ENCODE results near the gene EXO5. TPM values are rescaled to one million over a fixed set of nuclear protein-coding genes. Genes with fewer than 3 reads are reported as not detected.

Gene EXO5
- total RNA-seq, 1 experiment from 2014 or later = 13.4 TPM

DNA sequence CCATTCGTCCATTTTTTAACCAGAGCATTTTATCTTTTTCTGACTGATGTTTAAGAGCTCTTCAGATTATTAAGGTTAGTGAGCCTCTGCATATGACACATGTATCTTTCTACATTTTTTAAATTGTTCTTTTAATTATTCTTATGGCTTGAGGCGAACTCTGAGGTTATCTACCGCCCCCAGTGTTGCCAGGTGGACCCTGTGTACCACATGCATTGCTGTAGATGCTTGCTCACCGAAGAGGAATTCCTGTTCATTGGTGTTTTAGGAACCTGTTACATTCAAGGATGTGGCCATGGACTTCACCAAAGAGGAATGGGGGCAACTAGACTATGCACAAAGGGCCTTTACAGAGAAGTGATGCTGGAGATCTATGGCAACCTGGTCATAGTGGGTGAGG lies 54.7 kb downstream of the EXO5 start:
- H2BK20ac ChIP-seq (ENCODE audit: low read depth, low read length, poor library complexity, severe bottlenecking) = no peak overlapping the region
- H3T11ph ChIP-seq (ENCODE audit: low read length) = no peak overlapping the region
- H4K8ac ChIP-seq (replicated peaks; ENCODE audit: insufficient read length, low read depth, low read length) = no peak overlapping the region
- no peak overlapping the region for H4K5ac ChIP-seq (ENCODE audit: insufficient read length, low read depth, low read length)
- no peak overlapping the region for H3K56ac ChIP-seq (ENCODE audit: insufficient read length, low read depth, low read length)
- Mint-ChIP-seq H3K9me3 (peaks cover 5% of the 10 kb centered on the region in 2 experiments; a peak in 3 of 5 replicates), H3K4me3 (no peak overlapping the region), H3K27ac (no peak overlapping the region), H3K27me3 (ENCODE audit: low read depth) (no peaks in the 10 kb centered on the region), H3K4me1 (peaks cover 0 to 4% of the 10 kb centered on the region in 2 experiments; a peak in 2 of 4 replicates), H3K36me3 (ENCODE audit: insufficient read depth in 1 of 3, low read depth in 3 of 3) (0 out of 7 replicates have a peak, but pooled peaks cover 0 to 3% (median 0%) of the 10 kb centered on the region in 3 experiments)
- H2AK5ac ChIP-seq (ENCODE audit: insufficient read length, low read length) = no peak overlapping the region
- no peak overlapping the region for H3K4me2 ChIP-seq (ENCODE audit: insufficient read depth, insufficient read length, low read length)
- no peaks in the 10 kb centered on the region for H3K9me3 ChIP-seq (ENCODE audit: control insufficient read depth, low read depth, low read length)
- H2BK120ac ChIP-seq (ENCODE audit: low read depth, low read length, poor library complexity, severe bottlenecking) = no peak overlapping the region
- no CpG with 5 or more reads among the region's 4 CpGs for WGBS (ENCODE audit: extremely low coverage, insufficient read length, low lambda C conversion rate)
- TF ChIP-seq CTCF (conservative IDR thresholded peaks at IDR 0.05) = 0 out of 3 replicates have a peak, but pooled peaks have one; percentile 12
- no peaks in the 10 kb centered on the region for H3K27me3 ChIP-seq (ENCODE audit: insufficient read depth, low read length)
- H2BK15ac ChIP-seq (ENCODE audit: low read depth, low read length) = no peak overlapping the region
- no peak for DNase-seq
- no peaks in the 10 kb centered on the region for H4K20me1 ChIP-seq (ENCODE audit: control insufficient read depth, insufficient read depth, insufficient read length)
- no peaks in the 10 kb centered on the region for H3K79me1 ChIP-seq (ENCODE audit: insufficient read depth, low read depth, low read length, poor library complexity, severe bottlenecking)
- no peak overlapping the region for H3K23ac ChIP-seq (ENCODE audit: insufficient read length, low read depth, low read length)
- no peak overlapping the region for H3K18ac ChIP-seq (ENCODE audit: insufficient read length, low read depth, low read length)
- H3K23me2 ChIP-seq (ENCODE audit: insufficient read length, low read depth, low read length, poor library complexity, severe bottlenecking) = no peaks in the 10 kb centered on the region
- no peak overlapping the region for H2BK5ac ChIP-seq (ENCODE audit: insufficient read length, low read length)
- H3K79me2 ChIP-seq (ENCODE audit: insufficient read depth, low read length) = no peaks in the 10 kb centered on the region
- no peak overlapping the region for H2AFZ ChIP-seq (ENCODE audit: low read length)
- no peak overlapping the region for H3K14ac ChIP-seq (ENCODE audit: insufficient read depth, low read length)
- H2BK12ac ChIP-seq (ENCODE audit: insufficient read length, low read depth, low read length) = no peak overlapping the region
- no peak overlapping the region for H3K27ac ChIP-seq (ENCODE audit: insufficient read length, low read depth, low read length)
- no peak overlapping the region for H3K9ac ChIP-seq (ENCODE audit: extremely low read depth, insufficient read length, low read length)
- no peak overlapping the region for H3K4ac ChIP-seq (ENCODE audit: low read depth, low read length)
- H4K91ac ChIP-seq (ENCODE audit: insufficient read length, low read depth, low read length) = no peak overlapping the region
- H3K4me1 ChIP-seq (ENCODE audit: insufficient read depth, low read length) = no peaks in the 10 kb centered on the region
